GM06990 (cell line): ENCODE measurements around the gene MGP.

Source experiments
- DNase-seq: peaks from one replicate; pipeline ENCODE4 v3.0.0-alpha.2; 2011; ENCODE audit not compliant: insufficient read length; ENCODE audit errors: extremely low read depth
- H3K27me3 ChIP-seq: replicated peaks from 2 replicates; pipeline ENCODE4 v1.6.0; 2011; ENCODE audit warnings: low read length; ENCODE audit not compliant: control insufficient read depth, insufficient read depth
- H3K36me3 ChIP-seq: 2 replicates; pipeline ENCODE4 v1.5.1; 2011; ENCODE audit warnings: low read length; ENCODE audit not compliant: control insufficient read depth, insufficient read depth
- H3K4me3 ChIP-seq: replicated peaks from 2 replicates; pipeline ENCODE4 v1.5.1; 2011; ENCODE audit warnings: low read depth, mild to moderate bottlenecking, control low read depth, low read length
- CTCF ChIP-seq: IDR thresholded peaks from 2 replicates; pipeline ENCODE4 v1.5.1; 2011; ENCODE audit warnings: low read length, control low read depth, mild to moderate bottlenecking, inconsistent platforms; ENCODE audit not compliant: insufficient read depth, poor library complexity, severe bottlenecking

The MGP gene

GRCh38 chr12:14844401-14844800 is 41.3 kb downstream of the MGP start:
- no peaks in the 10 kb centered on the region for H3K36me3 ChIP-seq
- DNase-seq, result no peak
- TF ChIP-seq CTCF, result no peak
- H3K27me3 ChIP-seq, result no peaks in the 10 kb centered on the region
- no peak overlapping the region for H3K4me3 ChIP-seq

- no peak within 1 kb of the TSS for H3K4me3 ChIP-seq
Observed at GRCh38 chr12:14843425-14843887, 42.2 kb downstream of the MGP start, which contains the start of gene ART4. Gene ART4 (minus strand): TSS chr12:14843526. CDS start chr12:14843113, 413 bp downstream.

DNA sequence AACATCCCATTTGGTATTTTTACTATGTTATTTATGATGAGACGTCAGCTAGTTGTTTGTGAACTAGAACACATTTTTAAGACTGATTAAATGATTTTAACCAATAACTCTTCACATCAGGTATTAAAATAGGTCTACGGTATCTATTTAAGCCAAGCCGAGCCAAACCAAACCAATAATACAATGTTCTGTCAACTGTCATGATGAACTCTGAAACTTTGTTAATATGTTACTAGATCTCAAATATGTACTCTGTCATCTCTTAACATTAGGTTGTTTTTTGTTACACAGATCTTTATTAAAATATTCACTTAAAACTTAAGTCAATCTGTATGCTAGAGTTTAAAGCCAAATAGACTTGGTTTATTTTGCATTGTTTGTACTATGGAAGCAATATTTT is 43.3 kb downstream of the MGP start:
- no peaks in the 10 kb centered on the region for H3K27me3 ChIP-seq

More at GRCh38 chr12:14843425-14843887, 42.2 kb downstream of the MGP start, which contains the start of gene ART4:
- H3K36me3 ChIP-seq, result no peaks in the 10 kb centered on the region
- TF ChIP-seq CTCF, result no peak
- no peaks in the 10 kb centered on the region for H3K27me3 ChIP-seq
- DNase-seq, result no peak

DNA sequence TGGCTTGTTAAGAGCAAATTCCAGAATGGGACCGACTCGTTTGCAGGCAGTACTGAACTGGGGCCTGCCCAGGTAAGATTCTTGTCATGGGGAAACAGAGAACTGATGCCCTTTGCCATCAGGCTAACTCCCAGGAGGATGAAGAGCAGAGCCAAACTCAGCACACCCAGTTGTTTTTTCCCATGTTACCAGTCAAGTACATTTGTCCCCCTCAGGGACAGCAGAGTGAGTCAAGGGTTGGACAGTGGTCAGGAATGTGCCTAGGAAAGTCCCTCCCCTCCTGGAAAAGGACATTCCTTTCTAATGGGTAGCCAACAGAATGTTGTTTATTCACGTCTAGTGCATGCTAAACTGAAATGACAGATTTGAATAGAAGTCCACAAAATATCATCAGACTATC is 43.9 kb downstream of the MGP start:
- TF ChIP-seq CTCF, result no peak
- Histone ChIP-seq H3K36me3 (no peaks in the 10 kb centered on the region), H3K27me3 (no peaks in the 10 kb centered on the region), H3K4me3 (no peak overlapping the region)
- no peak for DNase-seq

More for the DNA sequence above, 43.3 kb downstream of the MGP start:
- H3K36me3 ChIP-seq, result no peaks in the 10 kb centered on the region
- DNase-seq, result no peak
- H3K4me3 ChIP-seq, result no peak overlapping the region
- TF ChIP-seq CTCF, result no peak

DNA sequence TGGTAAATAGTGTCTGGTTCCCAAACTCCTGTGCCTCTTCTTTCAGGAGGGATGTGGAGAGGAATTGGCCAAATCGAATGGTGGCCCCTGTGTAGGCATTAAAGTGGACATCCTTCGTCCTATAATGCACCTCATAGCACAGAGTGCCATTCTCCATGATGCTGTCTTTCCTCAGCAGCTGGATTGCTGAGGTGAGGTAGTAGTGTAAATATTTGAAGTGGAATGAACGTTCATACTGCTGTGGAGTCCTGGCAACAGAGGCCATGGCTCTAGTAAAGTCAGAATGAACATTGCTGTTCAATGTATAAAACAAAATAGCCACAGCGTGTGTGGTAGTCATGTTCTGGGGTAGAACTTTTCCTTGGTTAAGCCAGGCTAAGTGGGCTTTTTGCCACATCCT is 45.0 kb downstream of the MGP start:
- H3K27me3 ChIP-seq, result no peaks in the 10 kb centered on the region
- TF ChIP-seq CTCF, result no peak
- no peaks in the 10 kb centered on the region for H3K36me3 ChIP-seq
- no peak overlapping the region for H3K4me3 ChIP-seq
- DNase-seq, result no peak

GRCh38 chr12:14839262-14839661 is 46.4 kb downstream of the MGP start:
- Histone ChIP-seq H3K4me3 (no peak overlapping the region), H3K36me3 (no peaks in the 10 kb centered on the region), H3K27me3 (no peaks in the 10 kb centered on the region)
- TF ChIP-seq CTCF, result no peak
- DNase-seq, result no peak
